Stimulated activated CD8-positive, alpha-beta memory T cell treated with anti-CD3 and anti-CD28 coated beads, Interleukin-2, amount 100 ng/mL, for 48 hours (primary cell): ENCODE measurements around the gene DSCAM.

Experiments used
- DNase-seq, 2 donors: peaks; one replicate each; pipeline ENCODE4 v3.0.0-alpha.2; 2020; ENCODE audit warnings: low read depth in 2 of 2

The DSCAM gene

DNA sequence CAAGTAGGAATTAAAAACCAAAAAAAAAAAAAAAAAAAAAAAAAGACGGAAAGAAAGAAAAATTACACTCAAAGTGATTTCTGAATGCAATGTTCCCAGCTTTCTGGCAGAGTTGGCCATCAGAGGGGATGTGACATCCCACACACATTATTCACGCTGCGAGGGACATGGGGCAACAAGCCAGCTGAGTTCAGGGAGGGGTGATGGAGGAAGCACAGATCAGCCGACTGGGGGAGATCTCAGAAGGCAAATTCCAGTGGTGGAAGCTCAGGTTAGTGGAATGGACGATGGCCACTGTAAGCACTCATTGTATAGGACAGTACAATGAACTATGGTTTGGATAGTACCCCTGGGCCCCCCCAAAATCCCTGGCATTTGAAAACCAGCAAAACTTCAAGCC lies 667.8 kb downstream of the DSCAM start:
- DNase-seq: no peak

DNA sequence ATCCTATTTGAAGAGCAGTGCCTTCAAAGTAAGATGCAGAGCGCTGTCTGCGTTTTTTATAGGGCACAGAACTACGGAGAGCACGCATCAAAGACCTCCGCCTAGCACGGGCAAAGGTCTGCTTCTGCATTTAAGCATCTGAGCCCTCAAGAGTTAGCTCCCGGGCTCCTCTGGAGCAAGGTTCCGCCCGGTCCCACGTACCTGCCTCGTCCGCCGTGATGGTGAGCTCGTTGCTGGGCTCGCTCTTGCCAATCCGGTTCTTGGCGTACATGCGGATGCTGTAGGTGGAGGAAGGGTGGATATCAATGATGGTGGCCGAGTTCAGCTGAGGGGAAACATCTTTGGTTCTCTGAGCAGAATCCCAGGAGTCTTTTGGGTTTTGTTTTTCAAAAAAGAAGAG lies 668.2 kb downstream of the DSCAM start:
- DNase-seq: no peak

DNA sequence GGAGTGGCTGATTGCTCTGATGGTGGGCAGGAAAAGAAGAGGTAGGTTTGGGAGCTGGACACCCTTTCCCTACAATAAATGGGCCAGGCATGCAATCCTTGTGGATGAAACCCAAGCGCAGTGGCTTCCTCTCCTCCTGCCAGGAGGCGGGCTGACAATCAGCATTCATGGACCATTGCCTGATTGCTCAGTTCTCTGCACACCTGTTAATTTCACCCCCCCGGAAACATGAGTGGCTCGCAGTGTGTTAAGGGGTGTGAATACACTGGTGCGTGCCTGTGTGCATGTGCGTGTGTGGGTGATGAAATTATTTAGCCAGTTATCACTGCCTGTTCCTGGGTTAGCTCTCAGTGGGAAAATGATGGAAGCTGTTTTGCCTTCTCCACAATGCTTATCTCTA lies 669.0 kb downstream of the DSCAM start:
- DNase-seq: no peak

DNA sequence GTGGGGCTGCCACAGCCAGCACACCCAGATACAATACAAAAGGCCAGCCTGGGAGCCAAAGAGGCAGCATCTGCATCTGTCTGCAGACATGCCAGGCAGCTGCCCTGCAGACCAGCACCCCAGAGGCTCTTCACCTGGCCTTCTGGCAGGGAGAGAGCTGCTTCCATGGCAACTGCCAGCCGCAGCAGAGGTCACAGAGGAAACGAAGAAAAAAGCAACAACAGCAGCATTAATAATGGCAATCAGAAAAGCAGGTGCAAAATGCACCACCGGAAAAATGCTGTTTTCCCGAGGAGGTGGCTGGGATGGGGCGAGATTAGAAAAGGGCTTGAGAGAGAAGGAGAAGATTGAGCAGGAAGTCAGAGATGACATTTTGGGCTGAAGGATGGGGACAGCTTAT lies 670.2 kb downstream of the DSCAM start:
- DNase-seq: no peak

DNA sequence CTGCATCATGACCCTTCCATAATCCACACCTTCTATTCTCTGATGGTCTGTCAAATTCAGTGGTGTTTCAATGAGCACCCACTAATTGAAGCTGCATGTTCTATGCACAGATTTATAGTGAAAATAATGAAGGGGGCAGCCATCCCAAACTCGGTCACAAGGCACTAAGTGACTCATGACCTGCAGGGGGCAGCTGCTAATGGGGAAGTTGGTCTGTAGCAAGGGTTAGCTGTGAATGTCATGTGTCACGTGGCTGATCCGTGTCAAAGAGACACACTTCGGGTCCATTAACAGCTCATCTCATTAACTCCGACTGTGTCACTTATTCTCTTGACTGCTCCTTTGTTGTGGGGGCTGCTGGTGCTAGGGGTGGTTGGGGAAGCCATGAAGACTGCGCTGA lies 673.1 kb downstream of the DSCAM start:
- no peak for DNase-seq

DNA sequence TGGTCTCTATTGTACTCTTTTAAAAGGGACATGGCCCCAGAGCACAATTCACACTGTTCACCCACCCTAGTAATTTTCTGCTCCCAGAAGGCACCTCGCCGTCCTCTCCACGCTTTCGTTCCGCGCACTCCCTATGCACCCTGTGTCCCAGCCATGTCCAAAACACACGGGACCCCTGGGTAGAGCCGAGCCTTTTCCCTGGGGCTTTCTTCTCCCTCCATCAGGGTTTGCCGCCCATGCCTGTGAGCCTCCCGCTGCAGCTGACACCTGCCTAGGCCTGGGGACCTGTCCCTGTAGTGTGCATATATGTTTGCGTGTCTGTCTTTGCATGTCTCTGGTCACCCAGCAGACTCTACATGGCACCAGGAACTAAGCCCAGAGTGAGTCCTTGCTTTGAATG lies 677.0 kb downstream of the DSCAM start:
- no peak for DNase-seq

DNA sequence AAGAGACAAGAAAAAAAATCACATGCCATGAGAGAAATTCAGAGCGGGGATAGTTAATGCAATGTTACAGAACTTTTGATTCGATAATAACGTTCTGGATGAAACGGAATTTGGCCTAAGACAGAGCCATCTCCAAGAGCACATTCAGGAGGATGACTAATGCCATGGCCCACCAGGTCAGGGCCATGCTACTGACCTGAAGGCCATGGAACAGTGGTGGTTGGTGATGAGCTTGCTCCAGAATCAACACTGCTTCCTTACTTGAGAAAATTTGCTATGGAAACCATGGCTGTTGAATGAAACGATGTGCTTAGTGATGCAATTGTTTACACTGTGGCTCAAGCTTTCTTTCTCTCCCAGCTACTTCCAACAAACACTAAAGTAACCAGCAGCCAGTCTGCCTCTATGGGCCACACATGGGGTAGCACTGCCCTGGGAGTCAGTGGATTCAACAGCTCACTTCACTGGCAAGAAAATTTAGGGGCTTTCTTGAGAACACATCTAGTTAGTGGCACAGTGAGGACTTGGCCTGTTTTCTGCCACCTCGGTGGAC lies 680.6 kb downstream of the DSCAM start:
- no peak for DNase-seq

DNA sequence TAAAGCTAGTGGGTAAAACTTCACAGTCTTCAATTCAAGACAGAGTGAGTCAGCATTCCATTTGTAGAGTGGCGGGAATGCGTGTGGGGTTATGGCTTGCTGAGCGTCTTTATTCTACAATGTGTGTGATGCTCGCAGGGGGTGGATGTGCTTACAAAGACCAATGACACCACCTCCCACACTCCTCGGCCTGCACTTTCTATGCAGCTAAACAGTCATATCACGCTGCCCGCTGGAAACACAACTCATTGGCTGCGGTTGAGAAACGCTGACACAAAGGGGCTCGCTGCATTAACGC lies 681.2 kb downstream of the DSCAM start:
- no peak for DNase-seq

DNA sequence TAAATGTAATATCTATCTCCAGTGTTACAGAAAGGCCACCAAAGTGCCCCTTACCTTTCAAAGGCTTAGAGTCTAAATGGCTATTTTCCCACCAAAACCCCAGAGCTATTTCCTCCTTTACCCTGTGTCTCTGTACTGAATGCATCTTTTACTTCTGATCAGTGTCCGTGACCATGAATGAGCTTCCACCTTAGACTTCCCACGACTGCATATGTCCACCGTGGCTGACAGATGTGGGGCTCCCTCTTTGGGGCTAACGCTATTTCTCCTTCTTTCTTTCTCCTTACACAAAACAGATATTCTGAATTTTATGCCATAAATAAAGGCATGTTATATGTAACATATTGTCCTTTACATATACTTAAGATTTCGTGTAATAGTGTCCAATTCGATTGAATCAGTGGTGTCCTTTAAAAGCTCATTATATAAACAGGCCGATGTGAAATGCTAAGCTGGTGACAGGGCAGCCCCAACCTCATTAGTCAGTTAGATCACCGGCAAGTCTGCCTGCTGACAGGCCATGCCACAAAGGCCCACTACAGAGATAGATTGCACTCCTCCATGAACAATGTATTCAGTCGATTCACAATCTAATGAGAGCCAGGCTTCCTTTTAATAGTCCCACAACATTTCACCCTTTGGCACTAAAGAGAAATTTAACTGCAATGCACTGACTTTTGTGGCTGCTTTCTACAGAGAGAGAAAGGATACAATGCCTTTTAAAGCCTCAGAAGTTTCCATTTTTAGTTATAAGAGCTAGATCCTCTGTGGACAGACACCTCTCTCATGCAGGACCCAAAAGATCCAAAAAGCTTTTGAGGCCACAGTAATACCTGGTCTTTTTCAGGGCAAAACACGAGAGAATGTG lies 681.8 kb downstream of the DSCAM start:
- DNase-seq: no peak

DNA sequence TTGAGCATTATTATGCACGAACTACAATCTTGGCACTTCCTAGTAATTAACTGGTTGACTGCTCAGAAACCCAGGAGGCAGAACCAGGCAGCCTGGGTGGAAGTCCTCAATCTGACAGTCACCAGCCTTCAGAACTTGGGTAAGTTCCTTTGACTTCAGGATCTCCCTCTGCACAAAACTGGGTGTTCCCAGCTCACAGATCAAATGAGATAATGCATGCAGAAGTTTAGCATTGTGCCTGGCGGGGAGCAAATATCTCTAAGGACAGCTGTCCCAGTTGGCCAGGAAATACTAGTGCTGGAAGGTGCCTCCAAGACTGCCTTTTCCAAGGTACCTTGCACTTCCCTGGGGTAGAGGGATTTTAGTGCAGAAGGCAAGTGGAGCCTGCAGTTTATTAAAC lies 684.9 kb downstream of the DSCAM start:
- DNase-seq: no peak

DNA sequence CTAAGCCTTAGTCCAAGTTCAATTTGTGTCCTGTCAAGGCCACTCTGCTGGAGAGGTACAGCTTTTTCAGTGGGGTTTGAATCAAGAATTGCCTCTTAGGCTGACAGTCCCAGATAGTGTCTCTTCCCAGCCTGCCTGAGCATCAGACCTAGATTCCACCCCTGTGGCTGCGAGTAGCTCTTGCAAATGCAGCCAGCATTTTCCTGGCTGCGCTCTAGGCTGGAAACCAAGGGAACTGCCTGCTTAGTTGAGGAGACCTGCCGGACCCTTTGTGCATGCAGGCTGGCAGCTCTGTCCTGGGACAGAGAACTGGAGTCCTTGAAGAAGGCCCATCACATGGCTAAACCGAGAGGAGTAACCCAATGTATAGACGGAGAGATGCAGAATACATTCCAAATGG lies 686.0 kb downstream of the DSCAM start:
- no peak for DNase-seq

DNA sequence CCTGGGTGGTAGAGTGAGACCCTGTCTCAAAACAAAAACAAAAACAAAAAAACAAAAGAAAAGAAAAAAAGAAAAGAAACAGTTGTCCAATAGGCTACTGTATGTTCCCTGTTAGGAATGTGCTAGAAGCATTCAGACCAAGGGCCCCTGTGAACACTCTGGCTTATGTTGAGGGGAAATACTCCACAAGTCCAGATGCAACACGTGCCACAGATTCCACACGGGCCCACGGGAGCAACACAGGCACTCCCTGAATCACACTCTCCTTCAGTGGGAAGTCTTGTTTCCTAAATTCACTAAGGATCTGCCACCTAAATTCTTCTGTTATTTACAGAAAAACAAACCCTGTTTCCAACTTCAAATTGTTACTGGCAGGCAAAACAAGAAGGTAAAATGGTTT lies 688.6 kb downstream of the DSCAM start:
- no peak for DNase-seq

DNA sequence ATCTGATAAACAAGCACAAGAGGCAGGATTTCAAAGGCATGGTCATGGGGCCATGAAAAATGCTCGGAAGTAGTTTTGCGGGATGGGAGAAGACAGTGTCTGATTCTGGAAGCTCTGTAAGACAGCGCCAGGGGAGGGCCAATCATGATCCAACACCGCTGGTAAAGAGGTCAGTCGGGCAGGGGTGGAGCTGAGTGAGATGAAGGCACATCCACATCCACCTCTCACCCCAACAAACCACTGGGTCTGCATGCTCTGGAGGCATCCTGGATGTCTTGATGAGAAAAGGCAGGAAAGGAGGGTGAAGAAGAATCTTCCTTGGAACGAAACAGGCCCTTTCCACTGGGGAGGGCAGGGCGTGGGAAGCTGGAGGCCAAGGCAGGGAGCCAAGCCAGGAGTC lies 691.4 kb downstream of the DSCAM start:
- DNase-seq: no peak

DNA sequence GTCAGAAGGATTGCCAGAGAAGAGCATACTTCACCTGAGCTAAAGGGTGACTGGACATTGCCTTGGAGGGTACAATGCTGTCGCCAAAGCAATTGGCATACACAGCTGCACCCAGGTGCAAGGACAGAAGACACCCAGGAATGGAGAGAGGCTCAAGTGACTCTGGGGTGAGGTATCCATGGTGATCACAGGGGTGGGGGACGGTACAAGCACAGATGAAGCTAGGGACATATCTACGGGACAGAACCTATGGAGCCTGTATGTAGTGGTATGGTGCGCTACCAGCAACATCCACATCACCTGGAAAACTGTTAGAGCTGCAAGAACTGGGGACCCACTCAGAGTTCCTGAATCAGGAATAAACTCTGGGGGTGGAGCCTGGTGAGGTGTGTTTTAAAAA lies 693.6 kb downstream of the DSCAM start:
- no peak for DNase-seq

DNA sequence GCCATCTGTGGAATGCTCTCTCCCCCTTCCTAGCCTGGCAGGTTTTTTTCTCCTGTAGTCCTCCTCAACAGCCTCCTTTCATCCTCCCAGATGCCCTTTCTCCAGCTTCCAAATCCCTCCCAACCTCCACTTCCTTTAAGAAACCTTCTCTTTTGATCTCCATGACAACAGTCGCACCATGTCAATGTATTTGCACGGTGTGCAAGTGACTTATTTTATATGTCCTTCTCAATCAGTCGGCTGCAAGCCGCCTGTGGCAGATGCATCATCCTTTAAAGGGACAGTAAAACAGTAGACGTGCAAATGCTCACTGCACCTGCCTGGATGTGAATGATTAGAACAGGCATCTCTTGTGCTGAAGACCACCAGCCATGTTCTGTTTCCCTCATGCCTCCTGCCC lies 694.5 kb downstream of the DSCAM start:
- no peak for DNase-seq

DNA sequence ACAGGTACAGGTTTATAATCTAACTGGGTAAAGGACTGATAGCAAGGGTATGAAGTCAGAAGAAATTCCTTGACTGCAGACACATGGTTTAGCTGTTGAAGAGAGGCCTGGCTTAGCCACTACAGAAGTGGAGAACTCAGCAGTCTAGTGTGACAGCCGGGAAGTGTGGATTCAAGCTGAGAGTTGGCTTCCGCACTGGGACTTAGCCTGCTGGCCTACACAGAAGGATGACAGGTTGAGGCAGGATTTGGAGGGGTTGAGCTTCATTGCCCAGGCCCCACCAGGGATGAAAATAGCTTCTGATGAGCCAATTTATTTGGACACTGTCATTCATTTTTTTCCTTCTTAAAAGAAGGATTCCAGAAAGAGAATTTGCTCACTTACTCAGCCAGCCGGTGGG lies 695.3 kb downstream of the DSCAM start:
- DNase-seq: no peak

DNA sequence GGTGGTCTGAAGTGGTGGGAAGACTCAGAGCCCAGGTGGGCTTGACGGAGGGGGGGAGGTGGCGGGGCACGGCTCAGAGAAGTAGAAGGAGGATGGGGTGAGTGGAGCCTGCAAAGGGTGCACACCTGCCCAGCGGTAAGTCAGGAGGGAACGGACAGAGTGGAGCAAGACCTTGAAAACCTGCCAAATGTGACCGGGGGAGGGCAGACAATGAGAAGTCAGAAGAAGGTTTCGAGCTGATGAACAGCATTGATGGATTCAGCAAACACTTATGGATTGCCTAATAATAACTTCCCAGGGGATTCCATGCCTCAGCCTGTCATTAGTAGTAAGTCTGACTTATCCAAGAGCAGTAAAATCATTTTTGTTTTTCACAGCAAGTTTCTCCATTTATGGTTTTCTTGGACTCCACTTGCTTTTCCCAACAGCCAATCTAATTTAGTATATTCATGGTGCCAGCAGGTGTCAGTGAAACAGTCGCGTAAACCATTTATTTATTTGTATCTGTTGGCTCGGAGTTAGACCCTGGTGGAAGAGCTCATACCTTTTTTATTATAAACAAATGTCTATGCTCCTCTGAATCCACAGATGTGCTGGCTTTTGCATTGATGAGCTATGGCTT lies 700.6 kb downstream of the DSCAM start:
- no peak for DNase-seq

DNA sequence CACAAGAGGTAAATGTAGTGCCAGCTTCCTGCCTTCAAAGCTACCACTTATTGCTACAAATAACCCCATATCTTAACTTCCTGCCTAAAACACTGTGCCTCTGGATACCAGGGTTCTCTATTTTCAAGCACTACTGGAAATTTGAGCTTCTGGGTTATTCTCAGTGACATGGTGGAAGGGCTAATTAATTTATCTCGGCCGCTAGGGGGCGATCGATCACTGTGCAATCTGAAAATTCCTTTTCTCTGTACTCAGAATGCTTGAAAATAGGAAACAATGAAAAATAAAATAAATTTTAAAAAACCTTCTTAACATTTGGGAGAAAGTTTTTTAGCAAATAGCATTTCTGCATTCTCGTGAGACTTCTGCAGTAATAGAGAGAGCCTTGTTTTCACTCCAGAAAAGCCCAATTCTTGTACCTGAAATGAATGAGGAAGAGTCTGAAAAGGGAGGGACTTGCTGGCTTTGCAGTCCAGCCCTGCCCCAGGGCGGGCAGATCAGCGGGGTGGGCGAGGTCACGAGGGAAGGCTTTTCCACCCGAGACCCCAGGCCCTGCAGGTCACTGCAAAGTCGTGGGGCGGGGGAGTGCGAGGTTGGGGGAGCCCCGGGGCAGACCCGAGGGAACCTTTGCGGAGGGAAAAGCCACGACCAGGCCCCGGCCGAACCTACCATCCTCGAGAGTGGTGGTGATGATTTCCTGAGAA lies 703.0 kb downstream of the DSCAM start:
- DNase-seq: peak; percentile 24 to 35

DNA sequence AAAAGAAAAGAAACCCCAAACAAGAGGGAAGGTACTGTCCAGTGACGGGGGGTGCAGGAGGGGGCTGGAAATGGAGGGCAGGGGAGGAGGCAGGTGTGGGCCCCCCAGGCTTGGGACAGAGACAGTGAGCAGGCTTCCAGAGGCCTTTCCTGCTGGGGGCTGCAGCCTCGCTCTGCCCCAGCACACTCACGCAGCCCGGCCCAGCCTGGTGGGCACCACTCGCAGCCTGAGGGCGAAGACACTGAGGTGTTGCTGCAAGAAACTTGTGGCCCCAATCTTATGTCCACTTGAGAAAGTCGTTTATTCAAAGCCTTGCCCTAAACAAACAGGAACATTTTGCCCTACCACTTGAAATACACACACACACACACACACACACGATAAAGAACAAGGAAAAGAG lies 705.3 kb downstream of the DSCAM start:
- no peak for DNase-seq

DNA sequence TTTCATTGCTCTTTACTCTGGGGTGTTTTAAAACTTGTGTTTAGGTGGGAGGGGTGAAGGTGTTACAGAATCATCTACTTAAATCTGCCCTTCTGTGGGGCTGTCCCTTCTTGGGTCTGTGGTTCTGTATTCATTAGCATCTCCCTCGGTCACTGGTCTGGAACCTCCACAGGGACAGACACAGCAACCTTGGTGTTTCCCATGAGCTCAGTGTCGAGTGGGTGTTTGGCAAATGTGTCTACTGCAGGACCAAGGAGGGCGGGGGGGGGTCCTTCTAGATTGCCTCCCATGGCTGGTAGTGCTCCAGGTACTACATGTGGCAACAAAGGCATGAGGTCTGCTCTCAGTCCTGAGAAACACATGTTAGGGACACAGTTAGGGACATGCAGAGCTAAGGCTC lies 706.3 kb downstream of the DSCAM start:
- DNase-seq: no peak

DNA sequence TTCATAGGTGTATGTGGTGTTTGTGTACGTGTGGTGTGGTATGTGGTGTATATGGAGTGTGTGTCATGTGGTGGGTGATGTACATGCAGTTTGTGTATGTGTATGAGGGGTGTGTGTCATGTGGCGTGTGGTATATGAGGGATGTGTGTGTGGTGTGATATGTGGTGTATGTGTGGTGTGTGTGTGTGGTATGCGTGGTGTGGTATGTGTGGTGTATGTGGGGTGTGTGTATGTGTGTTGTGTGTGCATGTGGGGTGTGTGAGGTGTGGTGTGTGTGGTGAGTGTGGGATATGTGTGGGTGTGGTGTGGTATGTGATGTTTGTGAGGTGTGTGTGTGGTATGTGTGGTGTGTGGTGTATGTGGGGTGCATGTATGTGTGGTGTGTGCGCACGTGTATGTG lies 707.3 kb downstream of the DSCAM start:
- DNase-seq: no peak

DNA sequence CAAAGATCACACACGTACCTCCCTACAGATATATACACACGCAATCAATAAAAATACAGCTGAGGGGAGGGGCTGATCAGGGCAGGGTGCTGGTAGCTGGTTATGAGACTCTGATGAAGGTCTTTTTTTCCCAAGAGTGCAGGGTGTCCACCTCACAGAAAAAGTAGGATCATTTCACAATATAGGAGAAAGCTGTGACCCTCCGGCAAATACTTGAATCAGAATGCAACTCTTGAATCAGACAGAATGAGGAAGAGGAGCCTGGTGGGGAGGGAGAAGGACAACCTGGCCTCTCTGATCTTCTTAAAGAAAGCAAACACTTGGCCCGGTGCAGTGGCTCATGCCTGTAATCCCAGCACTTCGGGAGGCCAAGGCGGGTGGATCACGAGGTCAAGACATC lies 710.4 kb downstream of the DSCAM start:
- no peak for DNase-seq
